Activated B cell treated with CpG ODN at 0.5 μM for 24 hours (primary cell): ENCODE measurements around the gene PI4KA. TPM values are rescaled to one million over a fixed set of nuclear protein-coding genes. Genes with fewer than 3 reads are reported as not detected.
A peak's percentile ranks its signal among the peaks of the same experiment; 100 is the strongest.

Experiments used
- ATAC-seq: fragments of 200-7000 bp; cut with Tn5 transposase; one replicate; pipeline ENCODE4 v1.10.0; 2021; ENCODE audit warnings: low read depth, mild to moderate bottlenecking, moderate library complexity
- CTCF ChIA-PET: fragments of 350-600 bp; sonication (Branson Sonifier 250); formaldehyde crosslinking; loops from one replicate; lab custom pipeline; 2021; ENCODE audit warnings: antibody characterized with exemption; lab: Charles Lee
- POLR2A ChIA-PET: fragments of 350-600 bp; sonication (Branson Sonifier 250); formaldehyde crosslinking; loops from one replicate; lab custom pipeline; 2021; ENCODE audit warnings: antibody characterized with exemption; lab: Charles Lee
- DNase-seq: peaks from one replicate; pipeline ENCODE4 v3.0.0; 2022
- H3K27ac Mint-ChIP-seq: one replicate; pipeline ENCODE4 v1.8.0; 2020; ENCODE audit warnings: mixed read lengths
- H3K27me3 Mint-ChIP-seq: one replicate; pipeline ENCODE4 v1.8.0; 2021; ENCODE audit warnings: mixed read lengths
- H3K36me3 Mint-ChIP-seq: one replicate; pipeline ENCODE4 v1.8.0; 2021; ENCODE audit warnings: low read depth, mixed read lengths
- H3K4me1 Mint-ChIP-seq: one replicate; pipeline ENCODE4 v1.8.0; 2021; ENCODE audit warnings: mixed read lengths
- H3K4me3 Mint-ChIP-seq: one replicate; pipeline ENCODE4 v1.8.0; 2020; ENCODE audit warnings: mild to moderate bottlenecking, mixed read lengths
- H3K9me3 Mint-ChIP-seq: one replicate; pipeline ENCODE4 v1.8.0; 2020; ENCODE audit warnings: mixed read lengths
- CTCF ChIP-seq: fragments of 200-600 bp; IDR thresholded peaks from one replicate; pipeline ENCODE4 v1.8.0; 2022; ENCODE audit warnings: antibody characterized with exemption, mild to moderate bottlenecking
- intact Hi-C: fragments of 100-400 bp; cut with micrococcal nuclease; formaldehyde crosslinking; loops from one replicate; pipeline ENCODE4 v1.15.1; 2024
- total RNA-seq: library from RNA; stranded (reverse); gene quantifications from 2 replicates; pipeline ENCODE4 v1.2.3, GENCODE V29; 2022

PI4KA gene
- total RNA-seq, 1 donor from 2014 or later, result 114 TPM

GRCh38 chr22:20857838-20858614, 585 bp downstream of the PI4KA start:
- peaks cover 52% of the 10 kb centered on the region for H3K4me1 Mint-ChIP-seq

GRCh38 chr22:20857247-20857643, 1.4 kb downstream of the PI4KA start:
- H3K27ac Mint-ChIP-seq, result no peak overlapping the region
- DNase-seq (no peak), ATAC-seq (no peak)
- peaks cover 58% of the 10 kb centered on the region for H3K4me1 Mint-ChIP-seq
- no peaks in the 10 kb centered on the region for H3K9me3 Mint-ChIP-seq
- POLR2A ChIA-PET, result no interaction called here
- peaks cover 5% of the 10 kb centered on the region for H3K36me3 Mint-ChIP-seq
- H3K4me3 Mint-ChIP-seq, result peak overlapping the region; percentile 89
- CTCF ChIA-PET, result no interaction called here
- no peak for TF ChIP-seq CTCF
- intact Hi-C loops, result loop anchor here (5.0 kb wide), 1 partner anchor 1565 kb away; the partner anchor contains the start of gene CLTCL1
- H3K27me3 Mint-ChIP-seq, result no peaks in the 10 kb centered on the region

More at GRCh38 chr22:20857838-20858614, 585 bp downstream of the PI4KA start:
- Mint-ChIP-seq H3K4me3 (peak overlapping the region; percentile 89), H3K36me3 (peaks cover 8% of the 10 kb centered on the region), H3K27ac (peak overlapping the region; percentile 80), H3K9me3 (no peaks in the 10 kb centered on the region), H3K27me3 (no peaks in the 10 kb centered on the region)
- ATAC-seq (peak; percentile 45), DNase-seq (no peak)
- intact Hi-C loops, result loop anchor here (1.0 to 5.0 kb wide), 6 partner anchors 59 to 1566 kb away; partner anchors contain the start of genes CLTCL1, CRKL, THAP7 and ZDHHC8
- CTCF ChIA-PET, result no interaction called here
- no peak for TF ChIP-seq CTCF
- POLR2A ChIA-PET, result no interaction called here

GRCh38 chr22:20853236-20853660, 5.4 kb downstream of the PI4KA start:
- Mint-ChIP-seq H3K36me3 (no peaks in the 10 kb centered on the region), H3K27ac (no peak overlapping the region), H3K27me3 (no peaks in the 10 kb centered on the region), H3K4me3 (no peak overlapping the region), H3K9me3 (no peaks in the 10 kb centered on the region), H3K4me1 (peaks cover 49% of the 10 kb centered on the region)
- intact Hi-C loops, result no loop called here
- ChIA-PET POLR2A (no interaction called here), CTCF (no interaction called here)
- TF ChIP-seq CTCF, result no peak
- no peak for ATAC-seq
- DNase-seq, result no peak

DNA sequence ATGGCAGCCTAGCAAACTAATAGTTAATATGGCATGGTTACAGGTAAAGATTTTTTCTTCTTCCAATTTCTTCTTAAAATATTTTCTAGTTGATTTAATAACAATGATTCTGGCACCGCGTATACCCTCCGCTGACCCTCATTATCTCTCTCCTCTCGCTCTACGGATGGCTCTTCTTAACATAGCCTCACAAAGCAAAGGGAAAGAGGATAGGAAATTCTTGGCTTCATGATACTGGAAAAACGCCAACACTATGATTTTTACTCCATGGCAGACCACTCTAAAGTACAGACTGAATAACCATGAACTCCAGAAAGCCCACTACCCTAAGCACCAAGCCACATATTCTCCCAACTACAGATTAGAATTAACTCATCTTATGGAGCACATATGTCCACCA, 6.1 kb downstream of the PI4KA start:
- ATAC-seq (no peak), DNase-seq (no peak)
- H3K4me3 Mint-ChIP-seq, result no peak overlapping the region
- no peak overlapping the region for H3K27ac Mint-ChIP-seq
- CTCF ChIA-PET, result no interaction called here
- H3K36me3 Mint-ChIP-seq, result no peaks in the 10 kb centered on the region
- peaks cover 49% of the 10 kb centered on the region for H3K4me1 Mint-ChIP-seq
- no peaks in the 10 kb centered on the region for H3K9me3 Mint-ChIP-seq
- H3K27me3 Mint-ChIP-seq, result no peaks in the 10 kb centered on the region
- no peak for TF ChIP-seq CTCF
- POLR2A ChIA-PET, result no interaction called here
- intact Hi-C loops, result no loop called here

DNA sequence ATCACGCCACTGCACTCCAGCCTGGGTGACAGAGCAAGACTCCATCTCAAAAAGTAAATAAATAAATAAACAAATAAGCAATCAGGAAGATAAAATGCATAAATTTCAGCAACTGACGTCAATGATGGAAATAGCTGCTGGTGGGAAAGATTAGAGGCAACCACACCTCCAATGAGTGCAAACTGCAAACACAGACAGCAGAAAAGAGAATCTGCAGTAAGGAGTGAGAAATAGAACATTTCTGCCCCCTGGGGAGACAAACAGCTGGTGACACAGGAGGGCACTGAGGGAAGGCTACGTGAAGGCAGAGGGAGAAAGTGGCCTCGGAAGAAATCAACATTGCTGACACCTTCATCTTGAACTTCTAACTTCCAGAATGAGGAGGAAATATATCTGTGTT, 6.5 kb downstream of the PI4KA start:
- Mint-ChIP-seq H3K27me3 (no peaks in the 10 kb centered on the region), H3K9me3 (no peaks in the 10 kb centered on the region), H3K4me3 (no peak overlapping the region), H3K27ac (no peak overlapping the region), H3K4me1 (peaks cover 45% of the 10 kb centered on the region), H3K36me3 (no peaks in the 10 kb centered on the region)
- DNase-seq (no peak), ATAC-seq (no peak)
- CTCF ChIA-PET, result no interaction called here
- POLR2A ChIA-PET, result no interaction called here
- intact Hi-C loops, result no loop called here
- TF ChIP-seq CTCF, result no peak
